Endothelial cell of umbilical vein (primary cell): Measurements from ENCODE around the gene KAT7. TPM values are rescaled to one million over a fixed set of nuclear protein-coding genes. Genes with fewer than 3 reads are reported as not detected.

ENCODE experiments used
- BruUV-seq: library from RNA; stranded (reverse); fragments of 400-500 nt; replicated peaks from 2 replicates; lab custom pipeline; 2021; lab: Mats Ljungman, UMichigan
- CTCF ChIA-PET: fragments of 300-600, 350-600 bp; sonication (Branson Sonifier 250); formaldehyde crosslinking; loops from one replicate; lab custom pipeline; 2021; ENCODE audit warnings: antibody characterized with exemption, inconsistent platforms; lab: Charles Lee
- POLR2A ChIA-PET: fragments of 300-600, 350-600 bp; sonication (Branson Sonifier 250); formaldehyde crosslinking; loops from one replicate; lab custom pipeline; 2021; ENCODE audit warnings: antibody characterized with exemption, inconsistent platforms; lab: Charles Lee
- DNase-seq: peaks from one replicate; pipeline ENCODE4 v3.0.0-alpha.2; 2011; ENCODE audit warnings: low read depth, low spot score
- FAIRE-seq: peaks from 2 replicates; lab custom pipeline; 2011; peaks lifted over from hg19 to GRCh38; lab: Jason Lieb, UNC
- H2AFZ ChIP-seq: 2 replicates; pipeline ENCODE4 v1.6.0; 2012; ENCODE audit warnings: low read depth, low read length, control low read depth, inconsistent platforms
- H3K27ac ChIP-seq: 2 replicates; pipeline ENCODE4 v1.5.1; 2011; ENCODE audit warnings: low read depth, mild to moderate bottlenecking, control low read depth, low read length, moderate library complexity; ENCODE audit not compliant: insufficient read depth
- H3K27me3 ChIP-seq, 2 experiments: 2 replicates each; pipeline versions ENCODE4 v1.6.0 to v1.6.1; 2011; ENCODE audit warnings: low read length in 2 of 2, mixed read lengths in 1 of 2; ENCODE audit not compliant: control insufficient read depth in 2 of 2, insufficient read depth in 2 of 2
- H3K36me3 ChIP-seq, 2 experiments: 2 replicates in 1 of 2; 3 replicates in 1 of 2; pipeline ENCODE4 v1.5.1; 2011; ENCODE audit warnings: low read length in 2 of 2, mild to moderate bottlenecking in 1 of 2, moderate library complexity in 1 of 2; ENCODE audit not compliant: control insufficient read depth in 2 of 2, insufficient read depth in 2 of 2; ENCODE audit errors: extremely low read depth in 1 of 2
- H3K4me1 ChIP-seq: 3 replicates; pipeline ENCODE4 v1.5.1; 2011; ENCODE audit warnings: mild to moderate bottlenecking, low read length; ENCODE audit not compliant: control insufficient read depth, insufficient read depth; ENCODE audit errors: extremely low read depth
- H3K4me2 ChIP-seq: 2 replicates; pipeline ENCODE4 v1.6.1; 2011; ENCODE audit warnings: low read length, control low read depth, mixed read lengths; ENCODE audit not compliant: insufficient read depth
- H3K4me3 ChIP-seq, 3 experiments: fragments of 200-600 bp in 1 of 3; sonication (generic), shearing (Covaris generic) in 1 of 3; replicated peaks in 1 of 3; 2 replicates each; pipeline ENCODE4 v1.5.1; 2011 to 2016; ENCODE audit warnings: control low read depth in 3 of 3, low read length in 3 of 3, mild to moderate bottlenecking in 2 of 3, inconsistent platforms in 1 of 3, low read depth in 1 of 3, moderate library complexity in 1 of 3; ENCODE audit not compliant: insufficient read depth in 1 of 3
- H3K79me2 ChIP-seq: 2 replicates; pipeline ENCODE4 v1.6.0; 2012; ENCODE audit warnings: low read length, inconsistent platforms; ENCODE audit not compliant: control insufficient read depth, insufficient read depth
- H3K9ac ChIP-seq: replicated peaks from 2 replicates; pipeline ENCODE3; 2011; ENCODE audit warnings: low read length, control low read depth; ENCODE audit not compliant: insufficient read depth; ENCODE audit errors: extremely low read depth
- H3K9me1 ChIP-seq: replicated peaks from 3 replicates; pipeline ENCODE4 v1.6.0; 2011; ENCODE audit warnings: mild to moderate bottlenecking, low read length; ENCODE audit not compliant: control insufficient read depth, insufficient read depth; ENCODE audit errors: extremely low read depth
- H3K9me3 ChIP-seq: replicated peaks from 2 replicates; pipeline ENCODE4 v1.5.1; 2012; ENCODE audit warnings: low read length, inconsistent platforms; ENCODE audit not compliant: control insufficient read depth, insufficient read depth
- H4K20me1 ChIP-seq: replicated peaks from 2 replicates; pipeline ENCODE3; 2011; ENCODE audit warnings: mild to moderate bottlenecking, low read length; ENCODE audit not compliant: control insufficient read depth, insufficient read depth; ENCODE audit errors: extremely low read depth
- EZH2 ChIP-seq: IDR thresholded peaks from 2 replicates; pipeline ENCODE4 v1.6.1; 2012; ENCODE audit warnings: borderline replicate concordance, low read depth, mild to moderate bottlenecking, moderate library complexity, low read length, inconsistent platforms; ENCODE audit not compliant: severe bottlenecking
- FOS ChIP-seq: IDR thresholded peaks from 2 replicates; pipeline ENCODE4 v1.6.1; 2011; ENCODE audit warnings: mild to moderate bottlenecking, low read length, moderate library complexity, borderline replicate concordance; ENCODE audit not compliant: insufficient read depth
- GATA2 ChIP-seq: IDR thresholded peaks from 2 replicates; pipeline ENCODE4 v1.7.0; 2011; ENCODE audit warnings: low read depth, mild to moderate bottlenecking, moderate library complexity, mixed read lengths, low read length; ENCODE audit not compliant: insufficient read length, insufficient read depth
- JUN ChIP-seq: IDR thresholded peaks from 2 replicates; pipeline ENCODE4 v1.6.1; 2011; ENCODE audit warnings: borderline replicate concordance, low read depth; ENCODE audit not compliant: insufficient read length, insufficient read depth
- MAX ChIP-seq: IDR thresholded peaks from 2 replicates; pipeline ENCODE4 v1.6.1; 2011; ENCODE audit not compliant: insufficient read depth, insufficient read length
- MYC ChIP-seq: IDR thresholded peaks from one replicate; pipeline ENCODE4 v1.6.1; 2011; ENCODE audit warnings: mild to moderate bottlenecking, low read depth, low read length
- POLR2A ChIP-seq: IDR thresholded peaks from 2 replicates; pipeline ENCODE4 v1.6.1; 2012; ENCODE audit warnings: low read depth, mild to moderate bottlenecking, control low read depth, low read length
- POLR2AphosphoS5 ChIP-seq: IDR thresholded peaks from 2 replicates; pipeline ENCODE4 v1.6.1; 2012; ENCODE audit warnings: low read depth, mild to moderate bottlenecking, control low read depth, low read length, moderate library complexity; ENCODE audit not compliant: insufficient read depth
- dilution Hi-C: fragments of 300-500 bp; cut with MboI; formaldehyde crosslinking; loops from one replicate; pipeline ENCODE4 v1.15.0; 2019; ENCODE audit warnings: low sequenced_read_pairs; ENCODE audit not compliant: extremely low pct_ligation_motif_present
- intact Hi-C: fragments of 100-400 bp; cut with micrococcal nuclease; formaldehyde crosslinking; loops from one replicate; pipeline ENCODE4 v1.10.0; 2022
- polyA plus RNA-seq, 4 experiments: library from polyadenylated mRNA; depleted of rRNA in 3 of 4; stranded (reverse) in 3 of 4; unstranded in 1 of 4; fragments of >200 nt; gene quantifications; 2 replicates each; pipeline versions ENCODE4 v1.2.1 to v1.2.3, GENCODE V29; 2011 to 2012; ENCODE audit warnings: missing spikeins in 1 of 4
- total RNA-seq: library from RNA; stranded (reverse); gene quantifications from 2 replicates; pipeline ENCODE4 v1.2.3, GENCODE V29; 2021
- TF ChIP-seq, protein P1 (sequence below), 2 donors: IDR thresholded peaks; 1 replicate in 1 of 2; 2 replicates in 1 of 2; pipeline ENCODE4 v1.5.1; 2011; ENCODE audit warnings: low read length in 2 of 2, mild to moderate bottlenecking in 2 of 2, moderate library complexity in 2 of 2, control low read depth in 1 of 2, inconsistent platforms in 1 of 2, low read depth in 1 of 2; ENCODE audit not compliant: insufficient read depth in 1 of 2; ENCODE audit errors: extremely low read depth in 1 of 2

The KAT7 gene
- total and polyA plus RNA-seq, 2 donors (not counting 3 experiments of a cell fraction or from before 2014, with no cell fraction given), result 44.5 to 66.2 TPM

GRCh38 chr17:49866882-49867413, 78.5 kb downstream of the KAT7 start:
- H3K9me3 ChIP-seq, result no peaks in the 10 kb centered on the region
- H3K4me3 ChIP-seq, result no peak overlapping the region
- H3K9ac ChIP-seq, result no peak overlapping the region
- H3K4me1 ChIP-seq, result no peaks in the 10 kb centered on the region
- CTCF ChIA-PET, result interaction anchor here (1.5 to 26.9 kb wide), 2 partner anchors 14 to 131 kb away, joined by 3 to 590 read pairs; partner anchors contain the start of gene DLX3
- POLR2A ChIA-PET, result no interaction called here
- H3K9me1 ChIP-seq, result no peaks in the 10 kb centered on the region
- H3K27ac ChIP-seq, result no peak overlapping the region
- DNase-seq (no peak), FAIRE-seq (no peak)
- dilution Hi-C loops, result no loop called here
- no peak overlapping the region for H3K4me2 ChIP-seq
- no peak for TF ChIP-seq GATA2
- TF ChIP-seq MYC, result no peak
- TF ChIP-seq, protein P1, sequence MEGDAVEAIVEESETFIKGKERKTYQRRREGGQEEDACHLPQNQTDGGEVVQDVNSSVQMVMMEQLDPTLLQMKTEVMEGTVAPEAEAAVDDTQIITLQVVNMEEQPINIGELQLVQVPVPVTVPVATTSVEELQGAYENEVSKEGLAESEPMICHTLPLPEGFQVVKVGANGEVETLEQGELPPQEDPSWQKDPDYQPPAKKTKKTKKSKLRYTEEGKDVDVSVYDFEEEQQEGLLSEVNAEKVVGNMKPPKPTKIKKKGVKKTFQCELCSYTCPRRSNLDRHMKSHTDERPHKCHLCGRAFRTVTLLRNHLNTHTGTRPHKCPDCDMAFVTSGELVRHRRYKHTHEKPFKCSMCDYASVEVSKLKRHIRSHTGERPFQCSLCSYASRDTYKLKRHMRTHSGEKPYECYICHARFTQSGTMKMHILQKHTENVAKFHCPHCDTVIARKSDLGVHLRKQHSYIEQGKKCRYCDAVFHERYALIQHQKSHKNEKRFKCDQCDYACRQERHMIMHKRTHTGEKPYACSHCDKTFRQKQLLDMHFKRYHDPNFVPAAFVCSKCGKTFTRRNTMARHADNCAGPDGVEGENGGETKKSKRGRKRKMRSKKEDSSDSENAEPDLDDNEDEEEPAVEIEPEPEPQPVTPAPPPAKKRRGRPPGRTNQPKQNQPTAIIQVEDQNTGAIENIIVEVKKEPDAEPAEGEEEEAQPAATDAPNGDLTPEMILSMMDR (IDR thresholded peaks at IDR 0.05; ENCODE audit: extremely low read depth in 1 of 2, insufficient read depth in 1 of 2, low read depth in 1 of 2, low read length in 2 of 2), result no peak
- TF ChIP-seq MAX, result no peak
- TF ChIP-seq EZH2, result no peak
- no peak for TF ChIP-seq POLR2A
- no peak for TF ChIP-seq POLR2AphosphoS5
- TF ChIP-seq JUN, result no peak
- TF ChIP-seq FOS, result no peak
- no TSS peak for BruUV-seq
- no peaks in the 10 kb centered on the region for H3K79me2 ChIP-seq
- H3K36me3 ChIP-seq, result no peaks in the 10 kb centered on the region
- intact Hi-C loops, result no loop called here
- no peak overlapping the region for H2AFZ ChIP-seq
- peaks cover 0 to 4% of the 10 kb centered on the region in 2 experiments for H3K27me3 ChIP-seq
- H4K20me1 ChIP-seq, result no peaks in the 10 kb centered on the region
